Neural cell (in vitro differentiated cells): ENCODE data around the gene METTL1. TPM values are rescaled to one million over a fixed set of nuclear protein-coding genes. Genes with fewer than 3 reads are reported as not detected.

ENCODE experiments used
- H2AFZ ChIP-seq: fragments of 200-600, 300-800 bp; sonication (generic), shearing (Covaris generic); 2 replicates; pipeline ENCODE4 v1.6.0; 2014; ENCODE audit warnings: low read depth, mild to moderate bottlenecking, antibody characterized with exemption, low read length, moderate library complexity
- H3F3A ChIP-seq: fragments of 200-600 bp; shearing (Covaris generic); 2 replicates; pipeline ENCODE4 v1.6.1; 2016; ENCODE audit warnings: mild to moderate bottlenecking, moderate library complexity, mixed read lengths, antibody characterized with exemption, low read length; ENCODE audit not compliant: insufficient read depth, poor library complexity, severe bottlenecking
- H3K27ac ChIP-seq: fragments of 200-600, 300-800 bp; sonication (generic), shearing (Covaris generic); 2 replicates; pipeline ENCODE4 v1.5.1; 2014; ENCODE audit warnings: mild to moderate bottlenecking, low read length, moderate library complexity
- H3K27me3 ChIP-seq: fragments of 300-800, 200-600 bp; sonication (generic), shearing (Covaris generic); 2 replicates; pipeline ENCODE4 v1.6.0; 2014; ENCODE audit warnings: mild to moderate bottlenecking, low read depth, low read length, moderate library complexity; ENCODE audit not compliant: insufficient read depth
- H3K36me3 ChIP-seq: fragments of 300-800, 200-600 bp; sonication (generic), shearing (Covaris generic); 2 replicates; pipeline ENCODE4 v1.5.1; 2014; ENCODE audit warnings: mild to moderate bottlenecking, antibody characterized with exemption, low read length, moderate library complexity; ENCODE audit not compliant: insufficient read depth
- H3K4me2 ChIP-seq: fragments of 300-800, 200-600 bp; sonication (generic), shearing (Covaris generic); 2 replicates; pipeline ENCODE4 v1.6.0; 2014; ENCODE audit warnings: mild to moderate bottlenecking, low read length
- H3K4me3 ChIP-seq: fragments of 300-800, 200-600 bp; sonication (generic), shearing (Covaris generic); 2 replicates; pipeline ENCODE4 v1.5.1; 2014; ENCODE audit warnings: mild to moderate bottlenecking, low read length, moderate library complexity
- H3K79me2 ChIP-seq: fragments of 200-600 bp; shearing (Covaris generic); replicated peaks from 2 replicates; pipeline ENCODE4 v1.6.0; 2014; ENCODE audit warnings: mild to moderate bottlenecking, low read length, moderate library complexity; ENCODE audit not compliant: insufficient read depth
- H3K9ac ChIP-seq: fragments of 300-800, 200-600 bp; sonication (generic), shearing (Covaris generic); 2 replicates; pipeline ENCODE4 v1.6.1; 2016; ENCODE audit warnings: mild to moderate bottlenecking, low read length, mixed read lengths
- H3K9me2 ChIP-seq: fragments of 200-600 bp; shearing (Covaris generic); 2 replicates; pipeline ENCODE4 v1.6.1; 2016; ENCODE audit warnings: mild to moderate bottlenecking, low read length, mixed read lengths; ENCODE audit not compliant: insufficient read depth
- H3K9me3 ChIP-seq: fragments of 200-600, 300-800 bp; sonication (generic), shearing (Covaris generic); 2 replicates; pipeline ENCODE4 v1.6.1; 2016; ENCODE audit warnings: mild to moderate bottlenecking, mixed run types, low read length, moderate library complexity, mixed read lengths
- H4K20me1 ChIP-seq: fragments of 200-600 bp; shearing (Covaris generic); 2 replicates; pipeline ENCODE4 v1.6.1; 2016; ENCODE audit warnings: mild to moderate bottlenecking, mixed run types; ENCODE audit not compliant: insufficient read depth
- EP300 ChIP-seq: fragments of 450-650 bp; conservative IDR thresholded peaks from 2 replicates; pipeline ENCODE4 v1.6.1; 2014; ENCODE audit warnings: antibody characterized with exemption, mild to moderate bottlenecking, moderate library complexity; ENCODE audit not compliant: poor library complexity, severe bottlenecking
- EZH2 ChIP-seq: fragments of 200-600, 300-800 bp; shearing (Covaris generic), sonication (generic); IDR thresholded peaks from 2 replicates; pipeline ENCODE4 v1.6.1; 2014; ENCODE audit warnings: antibody characterized with exemption, low read length, borderline replicate concordance, mild to moderate bottlenecking; ENCODE audit not compliant: insufficient read depth, poor library complexity, severe bottlenecking
- MXI1 ChIP-seq: fragments of 450-650 bp; conservative IDR thresholded peaks from 2 replicates; pipeline ENCODE4 v1.6.1; 2014; ENCODE audit warnings: antibody characterized with exemption, mild to moderate bottlenecking; ENCODE audit not compliant: poor library complexity, severe bottlenecking
- POLR2AphosphoS5 ChIP-seq: IDR thresholded peaks from 2 replicates; pipeline ENCODE4 v1.6.1; 2012
- RAD21 ChIP-seq: fragments of 450-650 bp; conservative IDR thresholded peaks from 2 replicates; pipeline ENCODE4 v1.6.1; 2014; ENCODE audit warnings: antibody characterized with exemption, mild to moderate bottlenecking, moderate library complexity
- REST ChIP-seq: IDR thresholded peaks from 2 replicates; pipeline ENCODE4 v1.6.1; 2012; ENCODE audit warnings: borderline replicate concordance
- SMC3 ChIP-seq: fragments of 450-650 bp; conservative IDR thresholded peaks from 2 replicates; pipeline ENCODE4 v1.6.1; 2014; ENCODE audit warnings: antibody characterized with exemption, mild to moderate bottlenecking, moderate library complexity; ENCODE audit not compliant: poor library complexity
- TAF1 ChIP-seq: IDR thresholded peaks from 2 replicates; pipeline ENCODE4 v1.6.1; 2012; ENCODE audit warnings: low read depth
- polyA plus RNA-seq: library from polyadenylated mRNA; depleted of rRNA; stranded (reverse); fragments of >200 nt; gene quantifications from 2 replicates; pipeline ENCODE4 v1.2.3, GENCODE V29; 2014
- TF ChIP-seq, protein P1 (sequence below): fragments of 450-650 bp; IDR thresholded peaks from 2 replicates; pipeline ENCODE4 v1.5.1; 2014; ENCODE audit warnings: antibody characterized with exemption, mild to moderate bottlenecking, moderate library complexity; ENCODE audit not compliant: poor library complexity, severe bottlenecking

Gene METTL1
- polyA plus RNA-seq, 1 donor from 2014 or later, result 1.9 TPM

GRCh38 chr12:57817261-57817989, 45.5 kb upstream of the METTL1 start:
- no peaks in the 10 kb centered on the region for H3K9me2 ChIP-seq
- H3K79me2 ChIP-seq, result no peaks in the 10 kb centered on the region
- no peak overlapping the region for H2AFZ ChIP-seq
- TF ChIP-seq EP300 (no peak), TAF1 (no peak), REST (no peak), EZH2 (no peak), RAD21 (no peak), POLR2AphosphoS5 (no peak), MXI1 (no peak), SMC3 (no peak)
- TF ChIP-seq, protein P1, sequence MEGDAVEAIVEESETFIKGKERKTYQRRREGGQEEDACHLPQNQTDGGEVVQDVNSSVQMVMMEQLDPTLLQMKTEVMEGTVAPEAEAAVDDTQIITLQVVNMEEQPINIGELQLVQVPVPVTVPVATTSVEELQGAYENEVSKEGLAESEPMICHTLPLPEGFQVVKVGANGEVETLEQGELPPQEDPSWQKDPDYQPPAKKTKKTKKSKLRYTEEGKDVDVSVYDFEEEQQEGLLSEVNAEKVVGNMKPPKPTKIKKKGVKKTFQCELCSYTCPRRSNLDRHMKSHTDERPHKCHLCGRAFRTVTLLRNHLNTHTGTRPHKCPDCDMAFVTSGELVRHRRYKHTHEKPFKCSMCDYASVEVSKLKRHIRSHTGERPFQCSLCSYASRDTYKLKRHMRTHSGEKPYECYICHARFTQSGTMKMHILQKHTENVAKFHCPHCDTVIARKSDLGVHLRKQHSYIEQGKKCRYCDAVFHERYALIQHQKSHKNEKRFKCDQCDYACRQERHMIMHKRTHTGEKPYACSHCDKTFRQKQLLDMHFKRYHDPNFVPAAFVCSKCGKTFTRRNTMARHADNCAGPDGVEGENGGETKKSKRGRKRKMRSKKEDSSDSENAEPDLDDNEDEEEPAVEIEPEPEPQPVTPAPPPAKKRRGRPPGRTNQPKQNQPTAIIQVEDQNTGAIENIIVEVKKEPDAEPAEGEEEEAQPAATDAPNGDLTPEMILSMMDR, result no peak
- no peaks in the 10 kb centered on the region for H3K36me3 ChIP-seq
- no peak overlapping the region for H3K9ac ChIP-seq
- no peak overlapping the region for H3K4me2 ChIP-seq
- H3K4me3 ChIP-seq, result no peak overlapping the region
- H3K27ac ChIP-seq, result no peak overlapping the region
- no peaks in the 10 kb centered on the region for H3F3A ChIP-seq
- H3K27me3 ChIP-seq, result no peaks in the 10 kb centered on the region
- no peaks in the 10 kb centered on the region for H3K9me3 ChIP-seq
- no peaks in the 10 kb centered on the region for H4K20me1 ChIP-seq

GRCh38 chr12:57816855-57817151, 44.9 kb upstream of the METTL1 start:
- H3K4me3 ChIP-seq, result no peak overlapping the region
- no peaks in the 10 kb centered on the region for H3K36me3 ChIP-seq
- H2AFZ ChIP-seq, result no peak overlapping the region
- H3K79me2 ChIP-seq, result no peaks in the 10 kb centered on the region
- H3K9me3 ChIP-seq, result no peaks in the 10 kb centered on the region
- no peaks in the 10 kb centered on the region for H4K20me1 ChIP-seq
- H3K9ac ChIP-seq, result no peak overlapping the region
- no peaks in the 10 kb centered on the region for H3K27me3 ChIP-seq
- no peak overlapping the region for H3K4me2 ChIP-seq
- H3K9me2 ChIP-seq, result no peaks in the 10 kb centered on the region
- no peaks in the 10 kb centered on the region for H3F3A ChIP-seq
- H3K27ac ChIP-seq, result no peak overlapping the region
- TF ChIP-seq MXI1 (no peak), EZH2 (no peak), SMC3 (no peak), REST (no peak), RAD21 (no peak), TAF1 (no peak), EP300 (no peak), POLR2AphosphoS5 (no peak)
- TF ChIP-seq, protein P1, result no peak
